ENCODE results near the gene SIK3. TPM values are rescaled to one million over a fixed set of nuclear protein-coding genes. Genes with fewer than 3 reads are reported as not detected.

Gene SIK3
- total RNA-seq, 1 donor from 2014 or later, result 24.4 TPM

DNA sequence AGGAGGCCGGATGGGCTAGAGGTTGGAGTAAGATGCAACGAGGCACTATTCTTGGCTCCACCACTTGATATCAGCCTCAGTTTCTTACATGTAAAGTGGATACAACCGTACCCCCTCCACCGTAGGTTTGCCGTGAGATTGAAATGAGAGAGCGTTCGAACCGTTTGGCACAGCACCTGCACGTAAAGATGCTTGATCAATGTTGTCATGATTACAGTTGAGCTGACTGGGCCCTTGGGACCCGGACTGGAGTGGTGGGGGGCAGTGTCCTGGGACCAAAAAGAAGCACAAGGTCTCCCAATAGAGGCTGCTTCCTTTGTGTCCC lies 264.8 kb downstream of the SIK3 start:
- Histone ChIP-seq H3F3A (ENCODE audit: low read depth) (peaks cover 6% of the 10 kb centered on the region), H3K4me3 (no peak overlapping the region), H3K4me2 (no peak overlapping the region), H3K4me1 (peaks cover 24% of the 10 kb centered on the region), H3K9ac (no peak overlapping the region), H3K9me3 (ENCODE audit: low read depth) (no peaks in the 10 kb centered on the region), H3K27ac (no peak overlapping the region), H3K36me3 (no peaks in the 10 kb centered on the region), H3K79me2 (ENCODE audit: low read depth) (no peaks in the 10 kb centered on the region), H4K20me1 (ENCODE audit: low read depth) (no peaks in the 10 kb centered on the region), H2AFZ (replicated peaks) (no peak overlapping the region), H3K27me3 (peaks cover 19% of the 10 kb centered on the region)
- peaks cover 28% of the 10 kb centered on the region for H3K4me1 Mint-ChIP-seq
- TF ChIP-seq EZH2phosphoT487 (IDR thresholded peaks at IDR 0.05), result no peak
- no peak for TF ChIP-seq EZH2 (IDR thresholded peaks at IDR 0.05)
- TF ChIP-seq, protein P1, sequence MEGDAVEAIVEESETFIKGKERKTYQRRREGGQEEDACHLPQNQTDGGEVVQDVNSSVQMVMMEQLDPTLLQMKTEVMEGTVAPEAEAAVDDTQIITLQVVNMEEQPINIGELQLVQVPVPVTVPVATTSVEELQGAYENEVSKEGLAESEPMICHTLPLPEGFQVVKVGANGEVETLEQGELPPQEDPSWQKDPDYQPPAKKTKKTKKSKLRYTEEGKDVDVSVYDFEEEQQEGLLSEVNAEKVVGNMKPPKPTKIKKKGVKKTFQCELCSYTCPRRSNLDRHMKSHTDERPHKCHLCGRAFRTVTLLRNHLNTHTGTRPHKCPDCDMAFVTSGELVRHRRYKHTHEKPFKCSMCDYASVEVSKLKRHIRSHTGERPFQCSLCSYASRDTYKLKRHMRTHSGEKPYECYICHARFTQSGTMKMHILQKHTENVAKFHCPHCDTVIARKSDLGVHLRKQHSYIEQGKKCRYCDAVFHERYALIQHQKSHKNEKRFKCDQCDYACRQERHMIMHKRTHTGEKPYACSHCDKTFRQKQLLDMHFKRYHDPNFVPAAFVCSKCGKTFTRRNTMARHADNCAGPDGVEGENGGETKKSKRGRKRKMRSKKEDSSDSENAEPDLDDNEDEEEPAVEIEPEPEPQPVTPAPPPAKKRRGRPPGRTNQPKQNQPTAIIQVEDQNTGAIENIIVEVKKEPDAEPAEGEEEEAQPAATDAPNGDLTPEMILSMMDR (IDR thresholded peaks at IDR 0.05), result no peak
- H3K36me3 Mint-ChIP-seq, result no peaks in the 10 kb centered on the region
- H3K27me3 Mint-ChIP-seq (ENCODE audit: insufficient read depth, low read depth), result peaks cover 2% of the 10 kb centered on the region
- H3K27ac Mint-ChIP-seq, result peak overlapping the region; percentile 24
- peaks cover 5% of the 10 kb centered on the region for H3K9me3 Mint-ChIP-seq
- no peak for DNase-seq (ENCODE audit: low spot score)
- H3K4me3 Mint-ChIP-seq, result no peak overlapping the region

DNA sequence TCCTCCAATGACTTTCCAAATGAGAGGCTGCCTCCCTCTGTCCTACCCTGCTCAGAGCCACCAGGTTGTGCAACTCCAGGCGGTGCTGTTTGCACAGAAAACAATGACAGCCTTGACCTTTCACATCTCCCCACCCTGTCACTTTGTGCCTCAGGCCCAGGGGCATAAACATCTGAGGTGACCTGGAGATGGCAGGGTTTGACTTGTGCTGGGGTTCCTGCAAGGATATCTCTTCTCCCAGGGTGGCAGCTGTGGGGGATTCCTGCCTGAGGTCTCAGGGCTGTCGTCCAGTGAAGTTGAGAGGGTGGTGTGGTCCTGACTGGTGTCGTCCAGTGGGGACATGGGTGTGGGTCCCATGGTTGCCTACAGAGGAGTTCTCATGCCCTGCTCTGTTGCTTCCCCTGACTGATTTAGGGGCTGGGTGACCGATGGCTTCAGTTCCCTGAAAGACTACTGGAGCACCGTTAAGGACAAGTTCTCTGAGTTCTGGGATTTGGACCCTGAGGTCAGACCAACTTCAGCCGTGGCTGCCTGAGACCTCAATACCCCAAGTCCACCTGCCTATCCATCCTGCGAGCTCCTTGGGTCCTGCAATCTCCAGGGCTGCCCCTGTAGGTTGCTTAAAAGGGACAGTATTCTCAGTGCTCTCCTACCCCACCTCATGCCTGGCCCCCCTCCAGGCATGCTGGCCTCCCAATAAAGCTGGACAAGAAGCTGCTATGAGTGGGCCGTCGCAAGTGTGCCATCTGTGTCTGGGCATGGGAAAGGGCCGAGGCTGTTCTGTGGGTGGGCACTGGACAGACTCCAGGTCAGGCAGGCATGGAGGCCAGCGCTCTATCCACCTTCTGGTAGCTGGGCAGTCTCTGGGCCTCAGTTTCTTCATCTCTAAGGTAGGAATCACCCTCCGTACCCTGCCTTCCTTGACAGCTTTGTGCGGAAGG lies 265.6 kb downstream of the SIK3 start:
- Mint-ChIP-seq H3K4me3 (no peak overlapping the region), H3K4me1 (peaks cover 20% of the 10 kb centered on the region), H3K36me3 (no peaks in the 10 kb centered on the region), H3K27me3 (ENCODE audit: insufficient read depth, low read depth) (no peaks in the 10 kb centered on the region), H3K9me3 (peaks cover 5% of the 10 kb centered on the region), H3K27ac (no peak overlapping the region)
- H3F3A ChIP-seq (ENCODE audit: low read depth), result peaks cover 6% of the 10 kb centered on the region
- H3K79me2 ChIP-seq (ENCODE audit: low read depth), result no peaks in the 10 kb centered on the region
- no peaks in the 10 kb centered on the region for H3K36me3 ChIP-seq
- H3K4me1 ChIP-seq, result peaks cover 17% of the 10 kb centered on the region
- H3K9ac ChIP-seq, result no peak overlapping the region
- H4K20me1 ChIP-seq (ENCODE audit: low read depth), result no peaks in the 10 kb centered on the region
- H3K4me2 ChIP-seq, result no peak overlapping the region
- no peak overlapping the region for H3K27ac ChIP-seq
- no peak overlapping the region for H3K4me3 ChIP-seq
- peaks cover 19% of the 10 kb centered on the region for H3K27me3 ChIP-seq
- no peak for DNase-seq (ENCODE audit: low spot score)
- TF ChIP-seq, protein P1 (IDR thresholded peaks at IDR 0.05), result no peak
- TF ChIP-seq EZH2 (IDR thresholded peaks at IDR 0.05), result no peak
- TF ChIP-seq EZH2phosphoT487 (IDR thresholded peaks at IDR 0.05), result no peak
- no peaks in the 10 kb centered on the region for H3K9me3 ChIP-seq (ENCODE audit: low read depth)
- no peak overlapping the region for H2AFZ ChIP-seq (replicated peaks)

DNA sequence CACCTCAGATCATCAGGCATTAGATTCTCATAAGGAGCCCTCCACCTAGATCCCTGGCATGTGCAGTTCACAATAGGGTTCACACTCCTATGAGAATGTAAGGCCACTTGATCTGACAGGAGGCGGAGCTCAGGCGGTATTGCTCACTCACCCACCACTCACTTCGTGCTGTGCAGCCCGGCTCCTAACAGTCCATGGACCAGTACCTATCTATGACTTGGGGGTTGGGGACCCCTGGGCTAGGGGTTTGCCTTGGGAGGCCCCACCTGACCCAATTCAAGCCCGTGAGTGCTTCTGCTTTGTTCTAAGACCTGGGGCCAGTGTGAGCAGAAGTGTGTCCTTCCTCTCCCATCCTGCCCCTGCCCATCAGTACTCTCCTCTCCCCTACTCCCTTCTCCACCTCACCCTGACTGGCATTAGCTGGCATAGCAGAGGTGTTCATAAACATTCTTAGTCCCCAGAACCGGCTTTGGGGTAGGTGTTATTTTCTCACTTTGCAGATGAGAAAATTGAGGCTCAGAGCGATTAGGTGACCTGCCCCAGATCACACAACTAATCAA lies 266.4 kb downstream of the SIK3 start:
- Histone ChIP-seq H3K27me3 (peaks cover 19% of the 10 kb centered on the region), H4K20me1 (ENCODE audit: low read depth) (no peaks in the 10 kb centered on the region), H3K4me1 (peaks cover 13% of the 10 kb centered on the region), H3K36me3 (no peaks in the 10 kb centered on the region), H2AFZ (replicated peaks) (no peak overlapping the region), H3K4me2 (no peak overlapping the region), H3K4me3 (no peak overlapping the region), H3F3A (ENCODE audit: low read depth) (peaks cover 6% of the 10 kb centered on the region), H3K9ac (no peak overlapping the region), H3K9me3 (ENCODE audit: low read depth) (no peaks in the 10 kb centered on the region), H3K27ac (no peak overlapping the region), H3K79me2 (ENCODE audit: low read depth) (no peaks in the 10 kb centered on the region)
- Mint-ChIP-seq H3K4me1 (peaks cover 14% of the 10 kb centered on the region), H3K36me3 (no peaks in the 10 kb centered on the region), H3K4me3 (no peak overlapping the region), H3K27me3 (ENCODE audit: insufficient read depth, low read depth) (no peaks in the 10 kb centered on the region), H3K27ac (no peak overlapping the region), H3K9me3 (peaks cover 5% of the 10 kb centered on the region)
- DNase-seq (ENCODE audit: low spot score), result no peak
- TF ChIP-seq EZH2phosphoT487 (IDR thresholded peaks at IDR 0.05), result no peak
- no peak for TF ChIP-seq EZH2 (IDR thresholded peaks at IDR 0.05)
- TF ChIP-seq, protein P1 (IDR thresholded peaks at IDR 0.05), result no peak

Data from neural progenitor cell (in vitro differentiated cells).